ENCODE data around the gene ST6GALNAC5.

- TF ChIP-seq POLR2A (IDR thresholded peaks at IDR 0.05; ENCODE audit: low read length) (no peak), GATA1 (IDR thresholded peaks at IDR 0.05; ENCODE audit: low read depth, low read length) (no peak)
Observed at GRCh38 chr1:76950306-76950705, 83.0 kb downstream of the ST6GALNAC5 start.
